GM21576 (cell line): ENCODE data around the gene CYB5RL.
"Not testable (repeated sequence)": the region's sequence is repeated elsewhere in the genome, so short reads cannot be mapped to it uniquely, and the experiment has no call there.

Experiments used
- ATAC-seq: cut with Tn5 transposase; IDR thresholded peaks from one replicate; pipeline ENCODE4 v1.9.1; 2021; ENCODE audit warnings: mild to moderate bottlenecking, moderate library complexity; ENCODE audit not compliant: unreplicated experiment

CYB5RL gene

DNA sequence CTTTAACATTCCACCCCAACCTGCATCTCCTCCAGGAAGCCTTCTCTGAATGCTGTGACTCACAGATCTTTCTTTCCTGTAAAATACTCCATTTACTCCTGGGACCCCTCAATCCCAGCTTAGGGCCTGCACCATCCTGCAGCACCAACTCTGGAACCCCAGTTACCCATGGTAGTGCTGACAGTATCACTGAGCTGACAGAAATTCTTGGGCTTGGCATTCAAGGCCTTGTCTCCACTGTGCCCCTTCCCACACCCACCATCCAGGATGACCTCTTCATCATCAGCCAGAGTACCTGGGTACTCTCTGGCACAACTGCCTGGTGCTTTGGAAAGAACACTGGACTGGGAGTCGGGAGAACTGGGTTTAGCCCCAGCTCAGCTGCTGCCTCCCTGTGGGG is 8.3 kb downstream of the CYB5RL start:
- ATAC-seq, result no peak

DNA sequence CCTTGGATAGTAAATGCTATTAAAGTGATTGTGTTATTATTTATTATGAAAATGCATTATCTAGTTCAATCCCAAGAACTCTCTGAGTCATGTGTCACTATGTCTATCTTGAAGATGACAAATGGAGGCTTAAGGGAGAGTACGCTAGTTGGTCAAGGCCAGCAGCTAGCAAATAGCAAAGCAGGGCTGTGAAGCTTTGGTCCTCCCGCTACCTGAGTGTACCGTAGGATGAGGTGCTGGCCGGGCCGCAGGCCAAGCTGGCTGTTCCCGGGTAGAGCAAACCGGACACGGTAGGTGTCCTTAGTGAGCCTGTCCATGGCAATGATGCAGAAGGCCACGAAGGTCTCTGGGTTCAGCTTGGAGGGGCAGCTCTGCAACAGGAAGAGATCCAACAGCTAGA is 9.3 kb downstream of the CYB5RL start:
- ATAC-seq, result no peak

DNA sequence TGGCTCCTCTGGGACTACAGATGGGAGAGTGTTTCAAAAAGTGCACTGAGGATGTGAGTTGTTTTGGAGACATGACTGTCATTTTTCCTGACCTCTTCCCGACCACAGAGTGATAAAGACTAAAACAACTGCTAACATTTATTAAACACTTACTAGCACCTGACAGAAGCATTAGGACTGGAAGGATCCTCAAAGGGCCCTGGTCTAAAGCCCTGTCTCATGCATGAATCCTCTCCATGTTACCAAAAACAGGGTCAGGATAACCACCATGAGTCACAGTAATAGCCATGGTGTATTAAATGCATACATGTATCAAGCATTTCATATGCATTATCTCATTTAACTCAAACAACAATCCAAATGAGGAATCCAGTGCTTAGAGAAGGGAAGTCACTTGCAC is 11.5 kb downstream of the CYB5RL start:
- no peak for ATAC-seq

DNA sequence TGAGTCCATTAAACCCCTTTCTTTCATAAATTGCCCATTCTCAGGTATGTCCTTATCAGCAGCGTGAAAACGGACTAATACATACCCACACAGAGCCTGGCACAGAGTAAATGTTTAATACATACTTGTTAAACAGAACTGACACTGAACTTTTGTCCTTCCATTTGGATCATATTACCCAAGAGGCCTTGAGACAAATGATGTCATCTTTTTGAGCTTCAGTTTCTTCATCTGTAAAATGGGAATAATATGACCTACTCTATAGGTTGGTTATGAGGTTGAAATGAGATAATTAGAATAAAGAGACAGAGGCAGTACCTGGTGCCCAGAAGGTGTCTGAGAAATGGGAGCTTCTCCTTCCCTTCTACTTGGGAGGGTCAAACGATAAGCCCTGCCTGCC is 13.8 kb downstream of the CYB5RL start:
- no peak for ATAC-seq

DNA sequence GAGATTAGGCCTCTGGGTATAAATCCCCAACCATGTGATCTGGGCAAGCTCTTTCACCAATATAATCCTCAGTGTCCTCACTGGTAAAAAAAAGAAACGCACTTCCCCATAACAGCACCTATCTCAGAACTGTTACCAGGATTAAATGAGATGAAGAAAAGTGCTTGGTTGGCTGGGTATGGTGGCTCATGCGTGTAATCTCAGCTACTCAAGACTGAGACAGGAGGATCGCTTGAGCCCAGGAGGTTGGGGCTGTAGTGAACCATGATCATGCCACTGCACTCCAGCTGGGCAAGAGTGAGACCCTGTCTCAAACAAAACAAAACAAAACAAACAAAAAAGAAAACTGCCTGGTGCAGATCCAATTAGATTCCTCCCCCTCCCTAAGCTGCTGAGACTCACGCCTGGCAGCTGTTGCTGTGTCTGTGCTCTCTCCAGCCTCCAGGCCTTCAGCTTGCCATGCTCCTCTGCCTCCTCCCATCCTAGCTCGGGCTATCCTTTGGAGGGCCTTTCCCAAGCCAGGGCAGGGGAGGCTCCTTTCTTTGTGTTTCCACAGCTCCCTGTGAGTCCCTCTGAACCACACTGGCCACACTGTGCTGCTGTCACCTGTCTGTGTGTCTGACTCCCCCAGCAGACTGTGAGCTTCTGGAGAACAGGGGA is 19.0 kb downstream of the CYB5RL start:
- ATAC-seq, result no peak

DNA sequence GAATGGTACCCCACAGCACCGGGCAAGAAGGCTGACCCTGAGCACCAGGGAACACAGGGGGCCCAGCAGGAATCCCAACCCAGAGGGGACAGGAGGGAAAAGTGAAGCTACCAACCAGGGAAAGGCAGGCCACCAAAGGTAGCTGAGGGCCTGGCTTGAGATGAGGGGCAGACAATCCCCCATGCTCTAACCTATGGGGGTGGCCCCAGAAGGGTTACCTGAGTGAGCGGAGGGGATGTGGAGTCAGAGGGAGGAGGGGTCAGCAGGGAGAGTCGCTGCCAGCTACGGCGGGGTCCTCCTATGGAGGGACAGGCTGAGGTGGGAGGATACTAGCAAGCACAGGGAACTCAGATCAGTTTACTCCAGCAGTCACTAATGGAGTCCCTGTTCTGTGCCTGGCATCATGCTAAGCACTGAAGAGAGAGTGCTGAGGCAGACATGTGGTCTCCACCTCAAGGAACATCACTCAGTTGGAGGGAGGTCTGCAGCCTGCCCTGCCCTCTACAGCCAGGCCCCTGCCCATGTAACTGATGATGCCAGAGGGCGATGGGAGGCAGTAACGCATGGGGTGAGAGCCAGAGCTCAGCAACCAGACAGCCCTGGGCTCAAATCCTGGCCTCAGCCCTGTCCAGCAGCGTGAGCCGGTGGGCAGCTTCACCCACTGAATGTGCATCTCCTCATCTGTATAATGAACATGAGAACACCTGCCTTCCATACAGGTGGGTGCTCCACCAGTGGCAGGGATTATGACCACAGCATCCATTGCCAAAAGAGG is 21.3 kb downstream of the CYB5RL start:
- no peak for ATAC-seq

DNA sequence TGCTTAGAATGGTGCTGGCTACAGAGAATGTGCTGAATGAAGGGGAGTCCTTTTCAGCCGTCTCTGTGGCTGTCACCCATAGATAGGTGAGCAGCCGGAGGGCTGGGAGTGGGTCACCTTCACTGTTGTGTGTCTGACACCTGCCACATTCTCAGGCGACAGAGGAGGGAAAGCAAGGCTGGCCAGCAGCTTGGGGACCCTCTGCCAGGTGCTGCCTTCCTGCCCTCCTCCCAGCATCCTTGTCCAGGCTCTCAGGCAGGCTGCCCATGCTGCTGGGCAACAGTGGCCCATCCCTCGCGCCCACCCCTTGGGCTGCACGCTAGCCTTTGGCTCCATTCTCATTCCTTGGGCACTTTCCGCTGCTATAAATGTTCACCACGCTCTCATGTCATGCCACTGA is 22.1 kb downstream of the CYB5RL start:
- no peak for ATAC-seq

DNA sequence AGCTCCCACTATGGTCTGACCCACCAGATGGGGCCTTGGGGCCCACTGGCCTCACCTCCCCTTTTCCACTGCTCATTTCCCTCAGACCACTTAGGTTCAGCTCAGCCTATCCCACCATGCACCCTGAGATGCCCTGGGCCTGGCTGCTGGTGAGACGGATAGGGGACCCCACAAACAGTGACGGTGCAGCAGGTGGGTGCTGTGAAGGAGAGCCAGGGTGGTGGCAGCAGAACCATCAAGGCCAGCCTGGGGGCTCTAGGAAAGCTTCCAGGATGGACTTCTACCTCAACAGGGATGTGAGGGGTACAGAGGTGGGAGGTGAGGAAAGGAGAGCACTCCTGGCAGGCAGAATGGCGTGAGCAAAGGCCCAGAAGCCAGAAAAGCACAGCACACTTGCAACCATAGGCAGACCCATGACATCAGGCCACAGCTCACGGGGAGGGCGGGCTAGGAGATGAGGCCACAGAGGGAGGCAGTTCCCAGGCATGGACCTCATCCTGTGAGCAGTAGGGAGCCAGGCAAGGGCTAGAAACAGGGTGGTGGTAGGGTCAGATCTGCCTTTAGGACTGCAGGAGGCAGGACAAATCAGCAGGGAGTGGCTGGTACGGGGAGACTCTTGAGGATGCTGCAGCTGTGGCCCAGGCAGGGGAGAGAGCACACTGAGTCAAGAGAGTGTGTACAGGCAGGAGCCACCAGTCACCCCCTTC is 23.1 kb downstream of the CYB5RL start:
- no peak for ATAC-seq

DNA sequence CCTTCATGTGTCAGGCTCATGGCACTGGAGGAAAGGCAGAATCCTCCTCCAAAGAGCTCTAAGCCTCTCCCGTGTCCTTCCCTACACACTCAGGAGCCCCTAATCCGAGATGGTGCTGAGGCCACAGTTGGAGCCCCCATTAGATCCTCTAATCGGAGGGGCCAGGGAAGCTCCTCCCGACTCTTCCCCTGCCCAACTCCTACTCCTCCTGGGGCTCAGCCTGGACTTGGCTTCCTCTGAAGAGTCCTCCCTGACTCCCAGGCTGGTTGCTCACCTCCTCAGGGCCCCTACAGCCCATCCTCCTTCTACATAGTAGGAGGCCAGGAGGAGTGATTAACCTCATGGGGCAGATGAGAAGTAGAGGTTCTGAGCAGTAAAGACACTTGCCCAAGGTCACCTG is 25.7 kb downstream of the CYB5RL start:
- ATAC-seq, result no peak

DNA sequence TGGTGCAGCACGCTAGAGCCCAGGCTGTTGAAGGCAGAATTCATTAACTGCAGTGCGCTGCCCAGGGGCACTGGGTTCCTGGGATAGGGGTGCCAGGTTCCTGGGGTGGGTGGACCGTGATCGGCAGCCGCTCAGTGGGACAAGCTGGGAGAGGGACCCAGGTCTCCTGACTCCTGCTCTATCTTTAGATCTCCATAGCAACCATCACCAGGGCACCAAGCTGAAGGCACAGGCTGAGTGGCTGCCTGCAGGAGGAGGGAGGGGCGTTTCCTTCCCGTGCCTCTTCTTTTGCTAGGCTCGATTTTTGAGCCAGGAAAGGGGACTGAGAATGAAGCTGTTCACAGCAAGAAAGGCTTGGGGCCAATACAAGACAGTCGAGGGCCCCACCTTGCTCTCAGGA is 26.1 kb downstream of the CYB5RL start:
- ATAC-seq, result no peak

DNA sequence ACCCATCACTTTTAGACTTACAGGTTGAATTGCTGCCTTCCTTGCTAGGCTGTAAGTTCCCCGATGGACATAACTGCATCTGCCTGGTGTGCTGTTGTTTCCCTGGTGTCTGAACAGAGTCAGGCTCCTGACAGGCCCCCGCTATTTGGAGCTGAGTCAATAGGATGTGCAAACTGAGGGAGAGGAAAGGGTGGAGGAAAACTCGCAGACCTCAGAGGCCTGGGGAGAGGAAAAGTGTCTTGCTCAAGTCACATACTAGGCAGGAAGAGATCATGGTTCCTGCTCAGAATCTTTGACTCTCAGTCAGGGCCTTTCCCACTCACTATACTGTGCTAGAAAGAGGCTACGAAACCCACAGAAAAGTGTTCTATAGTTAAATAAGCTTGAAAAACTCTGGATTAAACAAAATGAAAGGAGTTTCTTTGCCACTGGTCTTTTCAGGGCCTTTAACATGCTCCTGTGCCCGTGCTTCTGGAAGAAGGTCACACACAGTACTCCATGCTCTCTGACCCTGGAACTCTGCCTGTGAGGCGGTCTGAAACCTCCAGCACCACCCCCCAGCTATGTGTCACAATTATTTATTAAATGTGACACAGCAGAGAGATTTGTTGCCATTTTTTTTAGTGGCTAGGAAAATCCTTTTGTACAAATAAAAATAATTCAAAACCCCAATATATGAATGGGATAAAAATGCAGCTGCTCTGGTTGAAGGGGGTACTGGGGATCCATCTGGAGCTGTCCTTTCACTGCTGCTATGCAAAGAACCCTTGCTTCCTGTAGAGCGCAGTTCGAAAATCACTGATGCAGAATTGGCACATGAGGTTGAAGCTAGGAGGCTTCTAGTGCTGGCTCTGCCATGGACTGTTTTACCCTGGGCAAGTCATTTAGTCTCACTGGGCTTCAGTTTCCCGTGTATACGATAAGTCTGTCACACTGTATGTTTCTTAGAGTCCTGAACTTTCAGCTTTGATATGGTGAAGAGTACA is 26.9 kb downstream of the CYB5RL start:
- no peak for ATAC-seq

DNA sequence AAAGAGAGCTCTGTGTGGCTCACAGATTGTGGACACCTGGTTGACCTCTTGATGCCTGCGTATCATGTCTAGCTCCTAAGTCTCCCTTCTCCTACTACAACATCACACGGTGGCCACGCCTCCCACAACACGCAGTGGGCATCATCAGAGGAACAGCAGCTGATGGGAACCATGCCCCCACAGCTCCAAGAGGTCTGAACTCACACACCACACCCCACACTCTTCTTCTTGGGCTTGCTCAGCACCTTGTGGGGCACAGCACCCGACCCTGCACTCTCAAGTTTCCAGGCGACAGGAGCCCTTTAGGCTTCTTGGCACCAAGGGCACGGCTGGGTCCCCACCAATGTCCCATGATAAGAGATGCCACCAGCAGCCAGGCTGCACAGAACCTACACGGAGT is 28.2 kb downstream of the CYB5RL start:
- ATAC-seq, result no peak

DNA sequence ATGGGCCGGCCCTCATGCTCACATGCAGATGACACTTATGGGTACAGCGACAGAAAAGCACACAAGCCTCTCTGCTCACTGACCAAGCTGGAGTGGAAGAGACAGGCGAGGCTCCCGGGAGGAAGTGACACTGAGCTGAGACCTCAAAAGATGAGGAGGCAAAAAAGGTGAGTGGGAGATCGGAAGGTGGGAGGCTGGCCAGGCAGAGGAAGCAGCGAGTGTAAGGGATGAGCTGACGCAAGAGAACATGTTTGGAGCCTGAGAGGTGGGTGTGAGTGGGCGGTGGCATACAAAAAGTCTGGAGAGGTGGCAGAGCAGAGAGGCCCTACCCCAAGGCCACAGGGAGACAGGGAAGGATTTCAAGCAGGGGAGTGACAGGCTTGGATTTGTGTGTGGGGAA is 28.8 kb downstream of the CYB5RL start:
- no peak for ATAC-seq

DNA sequence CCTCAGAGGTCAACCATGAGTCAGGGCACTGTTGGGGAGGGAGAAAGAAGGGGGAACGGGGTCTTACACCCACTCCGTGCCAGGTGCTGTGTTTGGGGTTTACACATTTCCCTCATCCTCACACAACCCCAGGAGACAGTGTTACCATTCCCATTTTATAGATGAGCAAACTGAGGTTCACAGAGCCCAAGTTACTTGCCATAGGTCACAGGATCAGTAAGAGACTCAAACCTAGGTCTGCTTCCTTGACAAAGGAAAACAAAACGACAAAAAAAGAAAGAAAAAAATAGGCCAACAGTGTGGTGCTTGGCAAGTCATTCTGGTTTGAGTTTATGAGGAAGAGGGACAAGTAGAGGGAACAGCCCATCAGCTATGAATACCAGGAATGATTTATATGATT is 30.8 kb downstream of the CYB5RL start:
- ATAC-seq, result no peak

DNA sequence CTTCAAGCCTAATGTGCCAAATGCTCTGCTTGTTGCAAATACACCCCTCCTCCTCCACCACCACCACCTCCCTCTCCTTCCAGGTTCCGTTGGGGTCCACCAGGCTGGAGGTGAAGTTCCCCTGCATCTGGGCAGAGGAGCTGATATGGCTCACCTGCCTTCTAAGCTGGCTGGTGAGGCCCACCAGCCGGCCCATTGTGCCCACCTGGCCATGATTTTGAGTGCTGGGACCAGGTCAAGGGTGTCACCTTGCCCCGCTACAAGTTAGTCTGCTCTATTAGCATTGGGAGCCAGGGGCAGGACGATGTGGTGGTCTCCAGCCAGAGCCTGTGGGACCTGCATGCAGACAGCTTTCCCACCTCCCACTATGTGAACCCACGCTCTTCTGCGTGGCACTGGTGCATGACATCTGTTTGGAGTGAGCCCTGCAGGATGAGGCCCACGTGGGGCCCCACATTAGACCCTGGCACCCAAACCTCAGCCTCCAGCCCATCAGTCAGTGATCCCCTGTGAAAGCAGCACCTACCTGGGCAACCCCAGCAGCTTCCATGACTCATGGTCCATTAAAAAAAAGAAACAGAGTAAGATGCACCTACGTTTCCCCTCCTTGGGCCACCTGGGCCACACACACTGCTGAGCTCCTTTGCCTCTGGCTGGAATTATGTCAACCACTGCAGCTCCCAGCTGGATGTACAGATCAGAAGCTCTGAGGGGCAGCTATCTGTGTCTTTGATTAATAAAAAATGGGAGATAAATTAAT is 31.4 kb downstream of the CYB5RL start:
- ATAC-seq, result no peak

DNA sequence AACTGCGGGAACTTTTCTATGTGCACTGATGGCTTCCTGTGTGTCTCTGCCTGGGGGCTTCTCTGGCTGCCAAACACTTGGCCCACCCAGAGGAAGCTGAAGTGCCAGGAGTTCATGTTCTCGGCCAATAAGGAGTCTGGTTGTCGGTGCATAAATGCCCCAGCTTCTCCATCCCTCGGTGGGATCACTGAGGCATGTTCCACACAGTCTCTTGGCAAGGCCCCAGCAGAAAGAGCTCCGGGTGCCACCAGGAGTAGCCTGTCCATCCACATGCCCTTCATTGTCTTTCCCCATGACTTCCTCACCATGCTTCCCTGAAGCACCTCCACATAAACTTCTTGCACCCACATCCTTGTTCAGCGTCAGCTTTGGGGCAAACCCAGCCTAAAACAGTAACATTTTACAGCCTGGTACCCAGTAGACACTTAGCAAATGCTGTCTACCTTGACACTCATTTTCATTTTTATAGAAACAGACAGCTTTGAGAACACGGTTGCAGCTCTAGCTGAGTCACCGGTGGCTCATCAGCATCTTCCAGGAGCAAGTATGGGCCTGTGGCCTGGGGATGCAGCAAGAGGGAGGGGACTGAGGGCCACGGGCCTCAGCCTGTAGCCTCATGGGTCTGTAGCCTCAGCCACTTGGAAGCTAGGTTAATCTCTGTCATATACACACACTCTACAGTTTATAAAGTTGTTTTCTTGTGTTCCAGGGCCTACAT is 32.2 kb downstream of the CYB5RL start:
- ATAC-seq, result no peak

DNA sequence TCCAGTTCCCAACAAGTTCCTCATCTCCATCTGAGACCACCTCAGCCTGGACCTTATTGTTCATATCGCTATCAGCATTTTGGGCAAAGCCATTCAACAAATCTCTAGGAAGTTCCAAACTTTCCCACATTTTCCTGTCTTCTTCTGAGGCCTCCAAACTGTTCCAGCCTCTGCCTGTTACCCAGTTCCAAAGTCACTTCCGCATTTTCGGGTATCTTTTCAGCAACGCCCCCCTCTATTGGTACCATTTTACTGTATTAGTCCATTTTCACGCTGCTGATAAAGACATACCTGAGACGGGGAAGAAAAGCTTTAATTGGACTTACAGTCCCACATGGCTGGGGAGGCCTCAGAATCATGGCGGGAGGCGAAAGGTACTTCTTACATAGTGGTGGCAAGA is 33.5 kb downstream of the CYB5RL start:
- ATAC-seq, result not testable (repeated sequence)

DNA sequence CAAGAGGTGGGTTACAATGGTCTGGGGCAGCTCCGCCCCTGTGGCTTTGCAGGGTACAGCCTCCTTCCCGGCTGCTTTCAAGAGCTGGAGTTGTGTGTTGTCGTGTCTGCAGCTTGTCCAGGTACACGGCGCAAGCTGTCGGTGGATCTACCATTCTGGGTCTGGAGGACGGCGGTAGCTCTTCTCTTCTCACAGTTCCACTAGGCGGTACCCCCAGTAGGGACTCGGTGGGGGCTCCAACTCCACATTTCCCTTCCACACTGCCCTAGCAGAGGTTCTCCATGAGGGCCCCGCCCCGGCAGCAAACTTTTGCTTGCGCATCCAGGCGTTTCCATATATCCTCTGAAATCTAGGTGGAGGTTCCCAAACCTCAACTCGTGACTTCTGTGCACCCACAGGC is 34.7 kb downstream of the CYB5RL start:
- ATAC-seq, result no peak

DNA sequence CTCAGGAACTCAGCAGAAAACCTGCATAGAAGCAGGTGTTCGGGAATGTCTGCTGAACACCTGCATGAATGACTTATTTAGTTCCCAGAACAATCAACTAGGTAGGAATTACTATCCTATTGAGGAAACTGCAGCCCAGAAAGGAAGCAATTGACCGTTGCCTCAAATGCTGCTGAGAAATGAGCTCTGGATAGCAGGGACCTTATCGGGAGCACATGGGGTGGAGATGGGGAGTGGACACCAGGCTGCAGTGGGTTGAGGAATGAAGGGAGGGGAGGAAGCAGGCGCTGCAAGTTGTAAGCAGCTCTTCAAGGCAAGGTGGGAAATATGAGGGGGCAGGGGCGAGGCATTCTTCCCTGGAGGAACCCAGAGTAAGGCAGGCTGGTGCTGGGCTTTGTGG is 36.3 kb downstream of the CYB5RL start:
- ATAC-seq, result no peak

DNA sequence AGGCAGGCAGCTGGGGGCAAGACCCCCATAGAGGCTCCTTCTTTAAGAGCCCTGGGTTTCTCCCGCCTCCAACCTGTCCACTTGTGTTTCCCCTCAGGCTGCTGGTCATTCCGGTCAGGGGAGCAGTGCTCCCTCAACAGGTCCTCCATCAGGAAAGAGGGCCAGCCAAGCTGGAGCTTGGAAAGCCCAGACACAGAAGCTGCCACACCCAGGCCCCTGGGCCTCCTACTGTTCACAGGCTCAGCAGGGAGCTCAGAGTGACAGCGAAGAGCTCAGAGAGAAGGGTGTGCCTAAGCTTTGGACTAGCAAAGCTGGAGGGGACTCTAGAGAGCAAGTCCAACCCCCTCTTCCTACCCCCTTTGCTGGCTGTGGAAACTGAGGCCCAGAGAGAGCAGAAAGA is 36.8 kb downstream of the CYB5RL start:
- ATAC-seq, result no peak
